Prostate gland (tissue), 2 donors: ENCODE results near the gene SF1. TPM values are rescaled to one million over a fixed set of nuclear protein-coding genes. Genes with fewer than 3 reads are reported as not detected.

Experiments
- DNase-seq: peaks from one replicate; pipeline ENCODE4 v3.0.0-alpha.2; 2019; ENCODE audit warnings: low spot score
- H3K27ac ChIP-seq, 2 donors: fragments of 200-600 bp; sonication (generic); 2 replicates each; pipeline ENCODE4 v1.5.1; 2017 to 2019
- H3K27me3 ChIP-seq: fragments of 200-600 bp; sonication (generic); replicated peaks from 2 replicates; pipeline ENCODE4 v1.5.1; 2019; ENCODE audit not compliant: insufficient read depth
- H3K36me3 ChIP-seq, 2 donors: fragments of 200-600 bp; sonication (generic); 1 replicate in 1 of 2; 2 replicates in 1 of 2; pipeline versions ENCODE4 v1.5.1 to v1.8.1; 2017 to 2019
- H3K4me1 ChIP-seq: fragments of 200-600 bp; sonication (generic); replicated peaks from 2 replicates; pipeline ENCODE4 v1.5.1; 2019
- H3K4me3 ChIP-seq, 2 donors: fragments of 200-600 bp; sonication (generic); 2 replicates each; pipeline ENCODE4 v1.5.1; 2017 to 2019
- H3K9me3 ChIP-seq: fragments of 200-600 bp; sonication (generic); 2 replicates; pipeline ENCODE4 v1.5.1; 2017
- CTCF ChIP-seq, 4 experiments: fragments of 200-600 bp in 2 of 4; fragments of 450-650 bp in 2 of 4; sonication (generic) in 2 of 4; IDR thresholded peaks; 1 replicate in 3 of 4; 2 replicates in 1 of 4; pipeline ENCODE4 v1.5.1; 2016 to 2019; ENCODE audit warnings: antibody characterized with exemption in 4 of 4, mild to moderate bottlenecking in 2 of 4, moderate library complexity in 2 of 4
- POLR2A ChIP-seq: fragments of 450-650 bp; IDR thresholded peaks from one replicate; pipeline ENCODE4 v1.6.1; 2016; ENCODE audit warnings: antibody characterized with exemption, mild to moderate bottlenecking
- POLR2AphosphoS5 ChIP-seq: sonication (generic); formaldehyde crosslinking; IDR thresholded peaks from one replicate; pipeline ENCODE4 v1.6.1; 2017; ENCODE audit warnings: antibody characterized with exemption
- WGBS: methylation state at CpG from one replicate; pipeline ENCODE4 v1.1.5; 2018; 5-methylcytosine and 5-hydroxymethylcytosine counted together
- intact Hi-C: fragments of 100-400 bp; cut with DNase I; formaldehyde crosslinking; loops from one replicate; pipeline ENCODE4 v1.14.2; 2022
- total RNA-seq, 2 donors: library from RNA; depleted of rRNA; stranded (reverse); fragments of >200 nt; gene quantifications; one replicate each; pipeline ENCODE4 v1.1.0, GENCODE V29; 2016

The SF1 gene
- total RNA-seq, 2 donors from 2014 or later: 263 to 409 TPM

GRCh38 chr11:64764753-64765152 is 13.6 kb downstream of the SF1 start:
- DNase-seq: no peak
- peaks cover 32 to 46% of the 10 kb centered on the region in 2 donors for H3K36me3 ChIP-seq
- H3K4me3 ChIP-seq: no peak overlapping the region
- intact Hi-C loops: no loop called here
- H3K4me1 ChIP-seq: peaks cover 6% of the 10 kb centered on the region
- TF ChIP-seq CTCF (IDR thresholded peaks at IDR 0.05) (no peak), POLR2AphosphoS5 (no peak), POLR2A (no peak)
- no peaks in the 10 kb centered on the region for H3K27me3 ChIP-seq
- H3K27ac ChIP-seq: peak overlapping the region in 1 of 2 donors; percentile 23
- 52% methylated on average over 8 of the region's 8 CpGs for WGBS
- no peaks in the 10 kb centered on the region for H3K9me3 ChIP-seq

- no peaks in the 10 kb centered on the region for H3K9me3 ChIP-seq
- no peaks in the 10 kb centered on the region for H3K27me3 ChIP-seq
- no peak overlapping the region for H3K4me3 ChIP-seq
- H3K27ac ChIP-seq: peak overlapping the region; percentile 23 to 38
- WGBS: 55% methylated on average over 11 of the region's 11 CpGs
- H3K36me3 ChIP-seq: peaks cover 26 to 40% of the 10 kb centered on the region in 2 donors
- peaks cover 6% of the 10 kb centered on the region for H3K4me1 ChIP-seq
- intact Hi-C loops: no loop called here
- TF ChIP-seq POLR2AphosphoS5: no peak
- no peak for TF ChIP-seq POLR2A
- no peak for TF ChIP-seq CTCF (IDR thresholded peaks at IDR 0.05)
- no peak for DNase-seq
These were observed 14.2 kb downstream of the SF1 start for GRCh38 chr11:64764040-64764611.

- Histone ChIP-seq H3K9me3 (no peaks in the 10 kb centered on the region), H3K27ac (peak overlapping the region; percentile 34 to 38), H3K4me3 (no peak overlapping the region), H3K36me3 (peaks cover 22 to 34% of the 10 kb centered on the region in 2 donors), H3K27me3 (no peaks in the 10 kb centered on the region), H3K4me1 (peaks cover 6% of the 10 kb centered on the region)
- TF ChIP-seq POLR2A (no peak), POLR2AphosphoS5 (no peak), CTCF (IDR thresholded peaks at IDR 0.05) (no peak)
- intact Hi-C loops: no loop called here
- WGBS: 53% methylated on average over 6 of the region's 6 CpGs
- DNase-seq: no peak
These were observed 14.8 kb downstream of the SF1 start for GRCh38 chr11:64763526-64764039.

GRCh38 chr11:64762674-64763525 is 15.4 kb downstream of the SF1 start:
- intact Hi-C loops: no loop called here
- Histone ChIP-seq H3K27ac (peak overlapping the region; percentile 34 to 38), H3K27me3 (no peaks in the 10 kb centered on the region), H3K36me3 (peaks cover 16 to 27% of the 10 kb centered on the region in 2 donors), H3K4me1 (peaks cover 6% of the 10 kb centered on the region), H3K9me3 (no peaks in the 10 kb centered on the region), H3K4me3 (no peak overlapping the region)
- TF ChIP-seq POLR2AphosphoS5: no peak
- TF ChIP-seq POLR2A: no peak
- TF ChIP-seq CTCF (IDR thresholded peaks at IDR 0.05): no peak
- 25% methylated on average over 13 of the region's 13 CpGs for WGBS
- DNase-seq: no peak
